HG03520 (cell line): ENCODE measurements around the gene TMEM164.

Source experiments
- ATAC-seq: cut with Tn5 transposase; IDR thresholded peaks from one replicate; pipeline ENCODE4 v1.9.1; 2021; ENCODE audit warnings: mild to moderate bottlenecking, moderate library complexity; ENCODE audit not compliant: unreplicated experiment

The TMEM164 gene

DNA sequence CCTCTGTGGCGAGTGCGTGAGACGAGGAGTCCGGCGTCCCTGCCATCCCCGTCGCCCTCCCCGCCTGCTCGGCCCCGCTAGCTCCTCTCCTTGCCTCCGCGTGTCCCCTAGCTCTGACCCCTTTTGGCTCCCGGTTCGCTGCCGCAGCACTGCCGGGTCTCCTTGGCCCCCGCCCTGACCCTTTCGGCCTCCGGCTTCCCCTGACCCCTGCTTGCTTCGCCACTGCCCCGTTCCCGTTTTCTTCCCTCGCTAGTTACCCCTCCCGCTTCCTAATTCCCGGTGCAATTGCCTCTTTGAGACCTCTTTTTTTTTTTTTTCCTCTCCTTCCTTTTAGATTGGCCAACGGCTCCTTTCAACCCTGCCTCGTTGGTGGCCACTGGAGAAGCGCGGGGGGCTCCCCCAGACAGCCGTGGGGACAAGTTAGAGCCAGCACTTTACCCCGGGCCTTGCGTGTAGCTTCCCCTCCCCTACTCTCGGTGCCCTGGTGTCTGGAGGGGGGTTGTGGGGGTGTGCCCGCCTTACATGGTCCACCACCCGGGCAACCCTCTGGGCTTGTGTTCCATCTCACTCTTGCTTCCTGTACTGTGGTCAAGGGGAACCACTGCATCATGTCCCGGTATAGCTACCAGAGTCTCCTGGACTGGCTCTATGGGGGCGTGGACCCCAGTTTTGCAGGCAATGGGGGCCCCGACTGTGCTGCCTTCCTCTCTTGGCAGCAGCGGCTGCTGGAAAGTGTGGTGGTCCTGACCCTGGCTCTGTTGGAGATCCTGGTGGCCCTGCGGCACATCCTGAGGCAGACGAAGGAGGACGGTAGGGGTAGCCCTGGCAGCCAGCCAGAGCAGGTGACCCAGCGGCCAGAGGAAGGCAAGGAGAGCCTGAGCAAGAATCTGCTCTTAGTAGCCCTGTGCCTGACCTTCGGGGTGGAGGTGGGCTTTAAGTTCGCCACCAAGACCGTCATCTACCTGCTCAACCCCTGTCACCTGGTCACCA lies 548 bp downstream of the TMEM164 start:
- ATAC-seq: no peak

- ATAC-seq: no peak
Measured at GRCh38 chrX:110004215-110004614, 1.3 kb downstream of the TMEM164 start.

- ATAC-seq: no peak
Measured at GRCh38 chrX:110004731-110005369, 1.9 kb downstream of the TMEM164 start.

- no peak for ATAC-seq
Measured at GRCh38 chrX:110006161-110006560, 3.2 kb downstream of the TMEM164 start.

- ATAC-seq: no peak
Measured at GRCh38 chrX:110006821-110007375, 4.0 kb downstream of the TMEM164 start.

DNA sequence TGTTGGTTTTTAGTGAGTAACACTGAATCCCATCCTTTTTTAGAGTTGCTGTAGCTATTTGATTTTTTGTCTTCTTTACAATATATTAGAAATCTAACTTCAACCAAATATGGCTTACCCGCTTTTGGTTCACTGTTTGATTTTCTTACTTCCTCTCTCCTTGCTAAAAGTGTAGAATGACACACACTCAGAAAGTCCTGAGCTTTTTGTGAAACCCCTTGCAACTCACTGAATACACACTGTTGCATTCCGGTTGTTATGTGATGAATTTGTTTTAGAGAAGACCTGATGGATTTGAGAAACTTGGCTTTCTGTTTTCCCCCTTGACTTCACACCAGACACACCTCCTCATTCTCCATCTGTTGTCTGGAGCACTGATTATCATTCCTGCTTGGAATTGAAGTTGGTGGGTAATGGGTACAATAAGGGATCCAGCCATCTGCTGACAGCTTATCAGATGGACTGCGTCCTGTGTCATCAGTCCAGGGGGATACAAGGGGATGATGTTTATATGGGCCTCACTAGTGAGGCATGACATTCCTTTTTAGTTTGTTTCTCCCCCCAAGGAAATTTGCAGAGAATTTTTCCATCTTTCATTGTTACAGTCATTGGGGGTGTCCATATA lies 5.2 kb downstream of the TMEM164 start:
- no peak for ATAC-seq

DNA sequence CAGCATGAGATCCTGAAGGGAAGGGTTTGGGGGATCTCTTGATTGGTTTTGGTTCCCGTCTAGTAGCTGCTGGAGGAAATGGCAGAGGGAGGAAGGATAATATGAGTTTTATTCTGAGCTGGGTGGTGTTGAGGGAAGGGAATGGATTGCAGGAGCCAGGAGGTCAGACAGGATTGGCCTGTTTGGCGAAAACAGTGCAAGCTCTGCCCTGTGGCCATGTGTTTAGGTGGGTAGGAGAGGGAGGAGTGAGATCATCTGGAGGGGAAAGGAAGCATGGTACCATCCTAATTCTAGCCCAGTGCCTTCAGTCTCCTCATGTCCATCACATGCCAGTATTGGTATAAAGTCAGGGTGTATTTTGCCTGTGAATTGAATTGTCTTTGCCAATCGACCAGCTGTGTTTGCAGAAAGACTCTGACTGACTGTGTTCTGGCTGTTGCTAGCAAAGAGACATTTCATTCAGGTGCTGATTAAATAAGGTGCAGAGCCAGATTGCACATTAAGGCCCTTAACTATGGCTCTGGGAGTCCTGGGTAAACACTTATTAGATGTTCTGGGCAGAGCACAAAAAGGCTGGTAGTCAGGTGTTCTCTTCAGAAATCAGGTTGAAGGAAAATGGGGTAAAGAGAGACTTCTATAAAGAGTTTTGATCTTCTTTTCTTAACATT lies 10.0 kb downstream of the TMEM164 start:
- ATAC-seq: no peak

- ATAC-seq: no peak
Measured at GRCh38 chrX:110013968-110014367, 11.1 kb downstream of the TMEM164 start.

GRCh38 chrX:110015032-110015431 lies 12.1 kb downstream of the TMEM164 start:
- no peak for ATAC-seq

- no peak for ATAC-seq
Measured at GRCh38 chrX:110015915-110016314, 13.0 kb downstream of the TMEM164 start.

DNA sequence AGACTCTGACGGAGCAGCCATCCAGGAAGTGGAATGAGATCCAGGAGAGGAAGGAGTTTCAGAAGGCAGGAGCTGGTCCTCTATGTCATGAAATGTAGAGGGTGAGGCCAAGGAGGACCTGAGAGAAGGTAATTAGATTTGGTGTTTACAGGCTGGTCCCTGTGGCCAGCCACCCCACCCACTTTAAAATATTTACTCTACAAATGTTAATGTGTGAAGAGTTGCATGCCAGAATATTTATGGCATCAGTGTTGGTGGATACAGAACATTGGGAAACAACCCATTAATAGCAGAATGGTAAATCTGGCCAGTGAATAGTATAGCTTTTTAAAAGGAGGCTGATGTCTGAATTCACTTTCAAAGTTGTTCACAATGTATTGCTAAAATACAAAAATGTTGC lies 17.6 kb downstream of the TMEM164 start:
- no peak for ATAC-seq

GRCh38 chrX:110021258-110022022 lies 18.5 kb downstream of the TMEM164 start:
- no peak for ATAC-seq

- no peak for ATAC-seq
Measured at GRCh38 chrX:110022599-110023448, 19.9 kb downstream of the TMEM164 start.

DNA sequence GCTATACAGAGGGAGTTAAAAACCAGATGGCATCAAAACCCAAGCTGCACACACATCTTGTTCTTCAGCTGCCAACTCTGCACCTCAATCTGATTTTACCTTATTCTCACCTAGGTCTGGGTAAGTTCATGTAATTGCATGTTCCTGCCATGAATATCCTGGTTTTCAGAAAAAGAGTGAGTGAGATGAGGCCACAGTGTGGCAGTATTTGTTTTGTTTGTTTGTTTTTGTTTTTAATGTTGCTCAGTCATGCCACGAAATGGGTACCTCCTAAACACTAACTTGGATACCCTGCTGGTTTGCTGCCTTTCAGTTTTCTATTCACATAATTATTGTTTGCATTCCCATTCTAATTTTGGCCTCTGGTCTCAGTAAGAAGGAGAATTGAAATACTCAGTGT lies 22.5 kb downstream of the TMEM164 start:
- ATAC-seq: no peak

DNA sequence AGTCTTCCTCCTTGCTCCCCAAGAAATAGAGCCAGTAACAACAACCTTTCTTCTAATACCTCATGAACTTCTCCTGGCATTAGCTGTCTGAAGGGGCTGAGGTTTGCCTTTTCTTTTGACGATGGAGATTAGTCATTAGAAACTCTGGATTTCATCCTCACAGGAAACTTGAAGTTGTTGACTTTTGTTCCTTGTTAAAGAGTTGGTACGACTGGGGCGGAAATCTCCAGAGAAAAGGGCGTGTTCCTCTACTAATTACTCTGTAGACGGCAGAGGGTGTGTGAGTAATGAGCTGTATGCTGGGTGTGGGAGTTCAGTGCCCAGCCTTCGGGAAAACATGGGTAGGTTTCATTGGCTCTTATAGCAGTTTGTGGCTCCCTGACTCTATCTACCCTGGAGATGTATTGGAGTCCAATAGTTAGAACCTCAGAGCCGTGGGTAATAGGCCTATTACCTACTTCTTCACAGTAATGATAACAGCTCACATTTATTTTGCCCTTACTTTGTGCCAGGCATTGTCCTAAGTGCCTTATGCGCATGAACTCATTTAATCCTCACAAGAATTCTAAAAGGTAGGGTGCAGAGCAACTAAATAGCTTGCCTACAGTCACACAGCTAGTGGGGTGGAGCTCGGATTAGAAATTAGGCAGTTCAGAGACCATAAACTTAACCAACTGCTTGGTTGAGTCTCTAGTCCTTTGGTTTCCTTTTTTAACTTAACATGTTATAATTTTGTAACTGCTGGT lies 23.4 kb downstream of the TMEM164 start:
- ATAC-seq: no peak

- no peak for ATAC-seq
Measured at GRCh38 chrX:110032534-110033147, 29.7 kb downstream of the TMEM164 start.

- ATAC-seq: no peak
Measured at GRCh38 chrX:110034036-110034435, 31.1 kb downstream of the TMEM164 start.
